Glutamatergic neuron (in vitro differentiated cells): ENCODE results near the gene PHLPP2. TPM values are rescaled to one million over a fixed set of nuclear protein-coding genes. Genes with fewer than 3 reads are reported as not detected.

Experiments
- DNase-seq: peaks from one replicate; pipeline ENCODE4 v3.0.0; 2022
- H3K27ac Mint-ChIP-seq: one replicate; pipeline ENCODE4 v1.8.0; 2020; ENCODE audit warnings: mild to moderate bottlenecking, mixed read lengths, inconsistent platforms; ENCODE audit not compliant: unreplicated experiment
- H3K27me3 Mint-ChIP-seq: one replicate; pipeline ENCODE4 v1.8.0; 2020; ENCODE audit warnings: mild to moderate bottlenecking, moderate library complexity, mixed read lengths, inconsistent platforms; ENCODE audit not compliant: unreplicated experiment
- H3K36me3 Mint-ChIP-seq: one replicate; pipeline ENCODE4 v1.8.0; 2020; ENCODE audit warnings: mild to moderate bottlenecking, mixed read lengths, inconsistent platforms; ENCODE audit not compliant: unreplicated experiment
- H3K4me1 Mint-ChIP-seq: one replicate; pipeline ENCODE4 v1.8.0; 2020; ENCODE audit warnings: mild to moderate bottlenecking, low read depth, mixed read lengths, inconsistent platforms; ENCODE audit not compliant: unreplicated experiment
- H3K4me3 Mint-ChIP-seq: one replicate; pipeline ENCODE4 v1.8.0; 2020; ENCODE audit warnings: mild to moderate bottlenecking, mixed read lengths, inconsistent platforms; ENCODE audit not compliant: unreplicated experiment
- H3K9me3 Mint-ChIP-seq: one replicate; pipeline ENCODE4 v1.8.0; 2020; ENCODE audit warnings: mild to moderate bottlenecking, moderate library complexity, mixed read lengths, inconsistent platforms; ENCODE audit not compliant: unreplicated experiment
- CTCF ChIP-seq: fragments of 200-600 bp; sonication (generic); IDR thresholded peaks from one replicate; pipeline ENCODE4 v1.5.0; 2021; ENCODE audit not compliant: partially characterized antibody, unreplicated experiment
- total RNA-seq: library from RNA; stranded (reverse); fragmentation: NEBNext Ultra II Directional; extraction: Animal tissue kit (Norgen Biotek cat#: 25700); gene quantifications from one replicate; pipeline ENCODE4 v1.2.1, GENCODE V29; 2021; ENCODE audit not compliant: unreplicated experiment

Gene PHLPP2
- total RNA-seq, 1 donor from 2014 or later: 8.1 TPM

- Mint-ChIP-seq H3K9me3 (no peaks in the 10 kb centered on the region), H3K4me3 (no peak overlapping the region), H3K4me1 (no peaks in the 10 kb centered on the region), H3K27ac (no peak overlapping the region), H3K36me3 (no peaks in the 10 kb centered on the region), H3K27me3 (no peaks in the 10 kb centered on the region)
- DNase-seq: no peak
- TF ChIP-seq CTCF: no peak
Observed at GRCh38 chr16:71761097-71761496, 36.6 kb upstream of the PHLPP2 start.

- no peak for TF ChIP-seq CTCF
- H3K27me3 Mint-ChIP-seq: no peaks in the 10 kb centered on the region
- no peak for DNase-seq
- H3K9me3 Mint-ChIP-seq: no peaks in the 10 kb centered on the region
- no peak overlapping the region for H3K27ac Mint-ChIP-seq
- H3K36me3 Mint-ChIP-seq: no peaks in the 10 kb centered on the region
- H3K4me1 Mint-ChIP-seq: no peaks in the 10 kb centered on the region
- H3K4me3 Mint-ChIP-seq: no peak overlapping the region
Observed at GRCh38 chr16:71758293-71758760, 33.8 kb upstream of the PHLPP2 start.

- Mint-ChIP-seq H3K4me3 (no peak overlapping the region), H3K4me1 (no peaks in the 10 kb centered on the region), H3K27ac (no peak overlapping the region), H3K9me3 (no peaks in the 10 kb centered on the region), H3K36me3 (no peaks in the 10 kb centered on the region), H3K27me3 (no peaks in the 10 kb centered on the region)
- DNase-seq: no peak
- no peak for TF ChIP-seq CTCF
Observed at GRCh38 chr16:71754652-71755051, 30.2 kb upstream of the PHLPP2 start.

- no peaks in the 10 kb centered on the region for H3K36me3 Mint-ChIP-seq
- H3K27ac Mint-ChIP-seq: no peak overlapping the region
- H3K4me1 Mint-ChIP-seq: no peaks in the 10 kb centered on the region
- H3K27me3 Mint-ChIP-seq: no peaks in the 10 kb centered on the region
- H3K9me3 Mint-ChIP-seq: no peaks in the 10 kb centered on the region
- DNase-seq: no peak
- TF ChIP-seq CTCF: no peak
- no peak overlapping the region for H3K4me3 Mint-ChIP-seq
Observed at GRCh38 chr16:71754108-71754507, 29.6 kb upstream of the PHLPP2 start.

- H3K4me3 Mint-ChIP-seq: no peak overlapping the region
- peaks cover 4% of the 10 kb centered on the region for H3K36me3 Mint-ChIP-seq
- H3K4me1 Mint-ChIP-seq: no peaks in the 10 kb centered on the region
- no peak for TF ChIP-seq CTCF
- H3K27ac Mint-ChIP-seq: no peak overlapping the region
- H3K27me3 Mint-ChIP-seq: no peaks in the 10 kb centered on the region
- no peak for DNase-seq
- no peaks in the 10 kb centered on the region for H3K9me3 Mint-ChIP-seq
Observed at GRCh38 chr16:71748226-71748625, 23.7 kb upstream of the PHLPP2 start.
